Measurements from ENCODE around the gene ALDH7A1.

ALDH7A1 gene

GRCh38 chr5:126531543-126532120 is 63.4 kb downstream of the ALDH7A1 start:
- Histone ChIP-seq H3K36me3 (ENCODE audit: control insufficient read depth, insufficient read depth, low read length) (no peaks in the 10 kb centered on the region), H3K4me3 (replicated peaks; ENCODE audit: low read depth, low read length) (no peak overlapping the region), H3K27me3 (replicated peaks; ENCODE audit: control insufficient read depth, insufficient read depth, low read length) (no peaks in the 10 kb centered on the region)
- no peak for TF ChIP-seq CTCF (IDR thresholded peaks at IDR 0.05; ENCODE audit: insufficient read depth, low read length, poor library complexity, severe bottlenecking)
- no peak for DNase-seq (ENCODE audit: extremely low read depth, insufficient read length)

GRCh38 chr5:126527892-126528291 is 67.1 kb downstream of the ALDH7A1 start:
- DNase-seq (ENCODE audit: extremely low read depth, insufficient read length) = no peak
- Histone ChIP-seq H3K27me3 (replicated peaks; ENCODE audit: control insufficient read depth, insufficient read depth, low read length) (no peaks in the 10 kb centered on the region), H3K4me3 (replicated peaks; ENCODE audit: low read depth, low read length) (no peak overlapping the region), H3K36me3 (ENCODE audit: control insufficient read depth, insufficient read depth, low read length) (no peaks in the 10 kb centered on the region)
- no peak for TF ChIP-seq CTCF (IDR thresholded peaks at IDR 0.05; ENCODE audit: insufficient read depth, low read length, poor library complexity, severe bottlenecking)

GRCh38 chr5:126527158-126527557 is 67.9 kb downstream of the ALDH7A1 start:
- no peak for DNase-seq (ENCODE audit: extremely low read depth, insufficient read length)
- no peak for TF ChIP-seq CTCF (IDR thresholded peaks at IDR 0.05; ENCODE audit: insufficient read depth, low read length, poor library complexity, severe bottlenecking)

DNA sequence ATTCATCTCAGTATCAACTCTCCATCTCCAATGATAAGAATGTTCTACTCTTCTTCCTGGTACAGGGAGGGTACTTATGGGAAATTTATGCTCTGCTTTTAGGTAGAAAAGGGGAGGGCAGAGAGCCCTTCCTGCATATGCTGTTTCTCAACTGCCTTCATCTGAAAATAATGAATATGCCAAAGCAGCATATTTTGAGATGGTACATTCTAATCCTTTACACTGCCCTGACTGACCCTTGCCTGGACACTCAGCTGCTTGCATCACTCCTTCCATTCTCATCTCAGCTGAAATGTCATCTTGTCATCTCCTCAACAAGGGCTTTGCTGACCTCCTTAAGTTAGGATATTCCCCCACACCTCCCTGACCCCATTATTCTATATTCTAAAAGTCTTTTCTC is 68.5 kb downstream of the ALDH7A1 start:
- Histone ChIP-seq H3K27me3 (replicated peaks; ENCODE audit: control insufficient read depth, insufficient read depth, low read length) (no peaks in the 10 kb centered on the region), H3K4me3 (replicated peaks; ENCODE audit: low read depth, low read length) (no peak overlapping the region), H3K36me3 (ENCODE audit: control insufficient read depth, insufficient read depth, low read length) (no peaks in the 10 kb centered on the region)
- TF ChIP-seq CTCF (IDR thresholded peaks at IDR 0.05; ENCODE audit: insufficient read depth, low read length, poor library complexity, severe bottlenecking) = no peak
- no peak for DNase-seq (ENCODE audit: extremely low read depth, insufficient read length)

More at GRCh38 chr5:126527158-126527557, 67.9 kb downstream of the ALDH7A1 start:
- Histone ChIP-seq H3K4me3 (replicated peaks; ENCODE audit: low read depth, low read length) (no peak overlapping the region), H3K27me3 (replicated peaks; ENCODE audit: control insufficient read depth, insufficient read depth, low read length) (no peaks in the 10 kb centered on the region), H3K36me3 (ENCODE audit: control insufficient read depth, insufficient read depth, low read length) (no peaks in the 10 kb centered on the region)

DNA sequence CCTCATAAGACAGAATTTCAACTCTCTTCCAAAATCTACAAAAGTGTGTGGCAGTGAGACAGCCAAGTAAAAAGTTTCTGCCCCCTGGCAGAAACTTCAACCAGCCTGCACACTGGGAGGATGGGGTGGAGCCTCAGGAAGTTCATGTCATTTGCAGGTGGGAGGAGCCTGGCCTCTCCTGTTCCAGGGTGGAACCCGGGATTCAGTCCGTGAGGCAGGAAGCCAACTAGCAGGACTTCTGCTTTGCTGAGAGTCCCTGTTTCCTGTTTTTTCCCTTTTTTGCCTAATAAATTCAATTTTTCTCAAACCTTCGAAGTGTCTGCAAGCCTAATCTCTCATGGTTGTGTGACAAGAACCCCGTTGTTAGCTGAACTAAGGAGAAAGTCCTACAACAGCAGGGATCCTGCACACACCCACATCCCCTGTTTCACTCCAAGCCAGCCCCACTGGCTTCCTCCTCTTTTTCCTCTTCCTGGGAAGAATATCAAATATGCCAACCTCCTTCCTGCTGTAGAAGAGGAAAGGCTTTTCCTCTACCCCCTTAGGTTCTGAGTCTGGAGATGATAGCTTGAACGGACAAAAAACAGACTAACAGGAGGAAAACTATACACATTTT is 69.3 kb downstream of the ALDH7A1 start:
- H3K4me3 ChIP-seq (replicated peaks; ENCODE audit: low read depth, low read length) = no peak overlapping the region
- H3K36me3 ChIP-seq (ENCODE audit: control insufficient read depth, insufficient read depth, low read length) = no peaks in the 10 kb centered on the region
- no peak for DNase-seq (ENCODE audit: extremely low read depth, insufficient read length)

More for the DNA sequence above, 69.3 kb downstream of the ALDH7A1 start:
- no peak for TF ChIP-seq CTCF (IDR thresholded peaks at IDR 0.05; ENCODE audit: insufficient read depth, low read length, poor library complexity, severe bottlenecking)
- H3K27me3 ChIP-seq (replicated peaks; ENCODE audit: control insufficient read depth, insufficient read depth, low read length) = no peaks in the 10 kb centered on the region

Data from GM06990 (cell line).